Vagina (tissue), 2 donors: ENCODE measurements around the gene PPEF1.

Experiments used
- CTCF ChIP-seq, 3 experiments: fragments of 450-650 bp in 2 of 3; fragments of 200-600 bp in 1 of 3; sonication (generic) in 1 of 3; IDR thresholded peaks; one replicate each; pipeline ENCODE4 v1.5.1; 2017 to 2019; ENCODE audit warnings: antibody characterized with exemption in 3 of 3, mild to moderate bottlenecking in 2 of 3, moderate library complexity in 2 of 3
- POLR2AphosphoS5 ChIP-seq, 2 donors: sonication (generic); formaldehyde crosslinking; IDR thresholded peaks; one replicate each; pipeline ENCODE4 v1.9.0; 2017; ENCODE audit warnings: antibody characterized with exemption in 2 of 2, mild to moderate bottlenecking in 2 of 2, low read depth in 1 of 2; ENCODE audit not compliant: insufficient read depth in 1 of 2

GRCh38 chrX:18799911-18800310 lies 92.5 kb downstream of the PPEF1 start:
- TF ChIP-seq CTCF (IDR thresholded peaks at IDR 0.05), result no peak
- no peak for TF ChIP-seq POLR2AphosphoS5 (IDR thresholded peaks at IDR 0.05; ENCODE audit: insufficient read depth in 1 of 2, low read depth in 1 of 2)
